WTC11 (cell line): ENCODE measurements around the gene MAGEA11. TPM values are rescaled to one million over a fixed set of nuclear protein-coding genes. Genes with fewer than 3 reads are reported as not detected.
"Not testable (repeated sequence)": the region's sequence is repeated elsewhere in the genome, so short reads cannot be mapped to it uniquely, and the experiment has no call there.

ENCODE experiments used
- ATAC-seq: fragments of 200-7000 bp; cut with Tn5 transposase; 2 replicates; pipeline ENCODE4 v1.10.0; 2021; ENCODE audit warnings: mild to moderate bottlenecking, moderate library complexity
- CTCF ChIA-PET: fragments of 300-600 bp; sonication (Branson Sonifier 250); formaldehyde crosslinking; loops from one replicate; lab custom pipeline; 2021; ENCODE audit warnings: antibody characterized with exemption; lab: Charles Lee
- POLR2A ChIA-PET: fragments of 350-600 bp; sonication (Branson Sonifier 250); formaldehyde crosslinking; loops from one replicate; lab custom pipeline; 2021; ENCODE audit warnings: antibody characterized with exemption; lab: Charles Lee
- DNase-seq: peaks from one replicate; pipeline ENCODE4 v3.0.0; 2021; ENCODE audit warnings: low spot score
- H3K27ac Mint-ChIP-seq: 2 replicates; pipeline ENCODE4 v1.8.0; 2021; ENCODE audit warnings: mixed read lengths
- H3K27me3 Mint-ChIP-seq: 2 replicates; pipeline ENCODE4 v1.8.0; 2021; ENCODE audit warnings: low read depth, mild to moderate bottlenecking, moderate library complexity, mixed read lengths
- H3K36me3 Mint-ChIP-seq: 2 replicates; pipeline ENCODE4 v1.8.0; 2021; ENCODE audit warnings: mixed read lengths
- H3K4me1 Mint-ChIP-seq: 2 replicates; pipeline ENCODE4 v1.8.0; 2022; ENCODE audit warnings: mixed read lengths
- H3K4me3 Mint-ChIP-seq: 2 replicates; pipeline ENCODE4 v1.8.0; 2021; ENCODE audit warnings: mild to moderate bottlenecking, moderate library complexity, mixed read lengths
- H3K9me3 Mint-ChIP-seq: 2 replicates; pipeline ENCODE4 v1.8.0; 2021; ENCODE audit warnings: mixed read lengths
- ETV6 ChIP-seq: sonication (generic); formaldehyde crosslinking; IDR thresholded peaks from 2 replicates; pipeline ENCODE4 v1.8.1; 2022; ENCODE audit warnings: mild to moderate bottlenecking, missing genetic modification reagents
- FOXK1 ChIP-seq: sonication (generic); formaldehyde crosslinking; IDR thresholded peaks from 2 replicates; pipeline ENCODE4 v1.8.0; 2022; ENCODE audit warnings: mild to moderate bottlenecking, moderate library complexity, missing genetic modification reagents
- NR3C1 ChIP-seq: sonication (generic); formaldehyde crosslinking; conservative IDR thresholded peaks from 2 replicates; pipeline ENCODE4 v1.8.1; 2023; ENCODE audit warnings: low read depth, mild to moderate bottlenecking, missing genetic modification reagents
- SMAD4 ChIP-seq: sonication (generic); formaldehyde crosslinking; IDR thresholded peaks from 2 replicates; pipeline ENCODE4 v1.8.0; 2022; ENCODE audit warnings: mild to moderate bottlenecking, missing genetic modification reagents
- ZNF121 ChIP-seq: sonication (generic); formaldehyde crosslinking; IDR thresholded peaks from 2 replicates; pipeline ENCODE4 v1.8.0; 2023; ENCODE audit warnings: missing genetic modification reagents
- ZNF396 ChIP-seq: fragments of 250-450 bp; sonication (Bioruptor Pico); IDR thresholded peaks from 2 replicates; pipeline ENCODE4 v1.8.0; 2021; ENCODE audit warnings: mild to moderate bottlenecking, moderate library complexity, borderline replicate concordance
- ZNF416 ChIP-seq: fragments of 250-450 bp; sonication (Bioruptor Pico); IDR thresholded peaks from 2 replicates; pipeline ENCODE4 v1.9.0; 2021; ENCODE audit warnings: mild to moderate bottlenecking, inconsistent platforms
- total RNA-seq: library from RNA; stranded (reverse); gene quantifications from 3 replicates; pipeline ENCODE4 v1.2.3, GENCODE V29; 2021
- TF ChIP-seq, protein P1 (sequence below): sonication (generic); formaldehyde crosslinking; IDR thresholded peaks from 2 replicates; pipeline ENCODE4 v1.8.0; 2022; ENCODE audit warnings: mild to moderate bottlenecking, missing genetic modification reagents
- TF ChIP-seq, protein P2 (sequence below): fragments of 250-450 bp; sonication (Bioruptor Pico); IDR thresholded peaks from 2 replicates; pipeline ENCODE4 v1.9.0; 2021; ENCODE audit warnings: moderate library complexity, mild to moderate bottlenecking, inconsistent platforms, borderline replicate concordance
- TF ChIP-seq, protein P3 (sequence below): fragments of 250-450 bp; sonication (Bioruptor Pico); IDR thresholded peaks from 2 replicates; pipeline ENCODE4 v2.1.2; 2022; ENCODE audit warnings: mild to moderate bottlenecking, moderate library complexity
- TF ChIP-seq, protein P4 (sequence below): sonication (generic); formaldehyde crosslinking; conservative IDR thresholded peaks from 2 replicates; pipeline ENCODE4 v1.8.1; 2022; ENCODE audit warnings: mild to moderate bottlenecking, missing genetic modification reagents
- TF ChIP-seq, protein P5 (sequence below): sonication (generic); formaldehyde crosslinking; IDR thresholded peaks from 2 replicates; pipeline ENCODE4 v1.8.1; 2022; ENCODE audit warnings: mild to moderate bottlenecking, missing genetic modification reagents, moderate library complexity, borderline replicate concordance
- TF ChIP-seq, protein P6 (sequence below): fragments of 200-600 bp; IDR thresholded peaks from 2 replicates; pipeline ENCODE4 v1.8.0; 2022; ENCODE audit warnings: antibody characterized with exemption
- TF ChIP-seq, protein P7 (sequence below): fragments of 250-450 bp; sonication (Bioruptor Pico); IDR thresholded peaks from 2 replicates; pipeline ENCODE4 v1.9.0; 2021; ENCODE audit warnings: mild to moderate bottlenecking
- TF ChIP-seq, protein P8 (sequence below): sonication (generic); formaldehyde crosslinking; IDR thresholded peaks from 2 replicates; pipeline ENCODE4 v1.8.0; 2023; ENCODE audit warnings: mild to moderate bottlenecking, missing genetic modification reagents

MAGEA11 gene
- total RNA-seq, 1 experiment from 2014 or later: not detected

DNA sequence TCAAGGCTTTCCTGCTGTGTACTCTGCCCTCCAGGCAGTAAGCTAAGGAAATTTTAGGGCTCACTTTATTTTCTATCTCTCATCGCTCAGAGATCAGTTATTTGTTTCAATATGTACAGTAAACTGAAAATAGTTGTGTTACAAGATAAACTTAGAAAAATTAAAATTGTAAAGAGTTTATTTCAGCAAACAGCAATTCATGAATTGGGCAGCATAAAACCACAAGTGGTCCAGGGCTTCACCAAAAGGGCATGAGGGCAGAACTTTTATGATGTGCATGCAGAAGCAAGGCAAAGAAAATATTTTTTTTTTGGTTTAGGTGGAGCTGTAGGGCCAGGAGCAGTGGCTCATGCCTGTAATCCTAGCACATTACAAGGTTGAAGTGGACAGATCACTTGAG is 20.1 kb upstream of the MAGEA11 start:
- H3K36me3 Mint-ChIP-seq: peaks cover 13% of the 10 kb centered on the region
- CTCF ChIA-PET: no interaction called here
- no peak overlapping the region for H3K4me3 Mint-ChIP-seq
- peaks cover 35% of the 10 kb centered on the region for H3K27me3 Mint-ChIP-seq
- no peak overlapping the region for H3K27ac Mint-ChIP-seq
- H3K4me1 Mint-ChIP-seq: no peaks in the 10 kb centered on the region
- no peak for ATAC-seq
- no peak for DNase-seq
- H3K9me3 Mint-ChIP-seq: peaks cover 29% of the 10 kb centered on the region
- TF ChIP-seq, protein P1, sequence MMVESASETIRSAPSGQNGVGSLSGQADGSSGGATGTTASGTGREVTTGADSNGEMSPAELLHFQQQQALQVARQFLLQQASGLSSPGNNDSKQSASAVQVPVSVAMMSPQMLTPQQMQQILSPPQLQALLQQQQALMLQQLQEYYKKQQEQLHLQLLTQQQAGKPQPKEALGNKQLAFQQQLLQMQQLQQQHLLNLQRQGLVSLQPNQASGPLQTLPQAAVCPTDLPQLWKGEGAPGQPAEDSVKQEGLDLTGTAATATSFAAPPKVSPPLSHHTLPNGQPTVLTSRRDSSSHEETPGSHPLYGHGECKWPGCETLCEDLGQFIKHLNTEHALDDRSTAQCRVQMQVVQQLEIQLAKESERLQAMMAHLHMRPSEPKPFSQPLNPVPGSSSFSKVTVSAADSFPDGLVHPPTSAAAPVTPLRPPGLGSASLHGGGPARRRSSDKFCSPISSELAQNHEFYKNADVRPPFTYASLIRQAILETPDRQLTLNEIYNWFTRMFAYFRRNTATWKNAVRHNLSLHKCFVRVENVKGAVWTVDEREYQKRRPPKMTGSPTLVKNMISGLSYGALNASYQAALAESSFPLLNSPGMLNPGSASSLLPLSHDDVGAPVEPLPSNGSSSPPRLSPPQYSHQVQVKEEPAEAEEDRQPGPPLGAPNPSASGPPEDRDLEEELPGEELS (CRISPR knock-in tag): no peak
- no peak for TF ChIP-seq ZNF121 (CRISPR knock-in tag)
- TF ChIP-seq, protein P2, sequence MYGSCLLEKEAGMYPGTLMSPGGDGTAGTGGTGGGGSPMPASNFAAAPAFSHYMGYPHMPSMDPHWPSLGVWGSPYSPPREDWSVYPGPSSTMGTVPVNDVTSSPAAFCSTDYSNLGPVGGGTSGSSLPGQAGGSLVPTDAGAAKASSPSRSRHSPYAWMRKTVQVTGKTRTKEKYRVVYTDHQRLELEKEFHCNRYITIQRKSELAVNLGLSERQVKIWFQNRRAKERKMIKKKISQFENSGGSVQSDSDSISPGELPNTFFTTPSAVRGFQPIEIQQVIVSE (CRISPR knock-in tag): no peak
- TF ChIP-seq, protein P3, sequence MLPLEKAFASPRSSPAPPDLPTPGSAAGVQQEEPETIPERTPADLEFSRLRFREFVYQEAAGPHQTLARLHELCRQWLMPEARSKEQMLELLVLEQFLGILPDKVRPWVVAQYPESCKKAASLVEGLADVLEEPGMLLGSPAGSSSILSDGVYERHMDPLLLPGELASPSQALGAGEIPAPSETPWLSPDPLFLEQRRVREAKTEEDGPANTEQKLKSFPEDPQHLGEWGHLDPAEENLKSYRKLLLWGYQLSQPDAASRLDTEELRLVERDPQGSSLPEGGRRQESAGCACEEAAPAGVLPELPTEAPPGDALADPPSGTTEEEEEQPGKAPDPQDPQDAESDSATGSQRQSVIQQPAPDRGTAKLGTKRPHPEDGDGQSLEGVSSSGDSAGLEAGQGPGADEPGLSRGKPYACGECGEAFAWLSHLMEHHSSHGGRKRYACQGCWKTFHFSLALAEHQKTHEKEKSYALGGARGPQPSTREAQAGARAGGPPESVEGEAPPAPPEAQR: no peak
- no peak for TF ChIP-seq ZNF416
- TF ChIP-seq, protein P4, sequence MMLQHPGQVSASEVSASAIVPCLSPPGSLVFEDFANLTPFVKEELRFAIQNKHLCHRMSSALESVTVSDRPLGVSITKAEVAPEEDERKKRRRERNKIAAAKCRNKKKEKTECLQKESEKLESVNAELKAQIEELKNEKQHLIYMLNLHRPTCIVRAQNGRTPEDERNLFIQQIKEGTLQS (CRISPR knock-in tag): no peak
- no peak for TF ChIP-seq NR3C1 (CRISPR knock-in tag)
- POLR2A ChIA-PET: no interaction called here

DNA sequence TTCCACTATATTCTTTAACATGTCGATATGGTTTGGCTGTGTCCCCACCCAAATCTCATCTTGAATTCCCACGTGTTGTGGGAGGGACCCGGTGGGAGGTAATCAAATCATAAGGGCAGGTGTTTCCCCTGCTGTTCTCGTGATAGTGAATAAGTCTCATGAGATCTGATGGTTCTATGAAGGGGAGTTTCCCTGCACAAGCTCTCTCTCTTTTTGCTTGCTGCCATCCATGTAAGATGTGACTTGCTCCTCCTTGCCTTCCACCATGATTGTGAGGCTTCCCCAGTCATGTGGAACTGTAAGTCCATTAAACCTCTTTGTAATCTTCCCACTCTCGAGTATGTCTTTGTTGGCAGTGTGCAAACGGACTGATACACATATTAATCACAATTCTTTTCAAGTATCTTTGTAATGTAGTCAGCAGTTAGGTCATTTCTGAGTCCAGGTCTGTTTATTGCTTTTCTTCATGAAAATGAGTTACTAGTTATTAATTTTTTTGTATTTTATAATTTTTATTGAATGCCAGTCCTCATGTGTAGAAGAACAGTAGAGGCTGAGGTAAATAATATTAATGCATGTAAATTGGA is 19.1 kb upstream of the MAGEA11 start:
- peaks cover 29% of the 10 kb centered on the region for H3K9me3 Mint-ChIP-seq
- DNase-seq, H3K27ac Mint-ChIP-seq, CTCF ChIA-PET, H3K4me3 Mint-ChIP-seq, H3K4me1 Mint-ChIP-seq, ATAC-seq, POLR2A ChIA-PET: not testable (repeated sequence)
- H3K36me3 Mint-ChIP-seq: peaks cover 13% of the 10 kb centered on the region
- H3K27me3 Mint-ChIP-seq: peaks cover 26% of the 10 kb centered on the region

DNA sequence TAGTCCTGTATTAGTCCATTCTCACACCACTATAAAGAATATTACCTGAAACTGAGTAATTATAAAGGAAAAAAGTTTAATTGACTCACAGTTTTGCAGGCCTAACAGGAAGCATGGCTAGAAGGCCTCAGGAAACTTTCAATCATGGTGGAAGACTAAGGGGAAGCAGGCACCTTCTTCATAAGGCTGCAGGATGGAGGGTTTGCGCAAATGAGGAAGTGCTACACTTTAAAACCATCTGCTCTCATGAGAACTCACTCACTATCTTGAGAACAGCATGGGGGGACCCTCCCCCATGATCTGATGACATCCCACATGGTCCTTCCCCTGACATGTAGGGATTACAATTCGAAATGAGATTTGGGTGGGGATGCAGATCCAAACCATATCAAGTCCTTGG is 12.1 kb upstream of the MAGEA11 start:
- TF ChIP-seq, protein P5, sequence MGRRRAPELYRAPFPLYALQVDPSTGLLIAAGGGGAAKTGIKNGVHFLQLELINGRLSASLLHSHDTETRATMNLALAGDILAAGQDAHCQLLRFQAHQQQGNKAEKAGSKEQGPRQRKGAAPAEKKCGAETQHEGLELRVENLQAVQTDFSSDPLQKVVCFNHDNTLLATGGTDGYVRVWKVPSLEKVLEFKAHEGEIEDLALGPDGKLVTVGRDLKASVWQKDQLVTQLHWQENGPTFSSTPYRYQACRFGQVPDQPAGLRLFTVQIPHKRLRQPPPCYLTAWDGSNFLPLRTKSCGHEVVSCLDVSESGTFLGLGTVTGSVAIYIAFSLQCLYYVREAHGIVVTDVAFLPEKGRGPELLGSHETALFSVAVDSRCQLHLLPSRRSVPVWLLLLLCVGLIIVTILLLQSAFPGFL: no peak
- TF ChIP-seq, protein P6, sequence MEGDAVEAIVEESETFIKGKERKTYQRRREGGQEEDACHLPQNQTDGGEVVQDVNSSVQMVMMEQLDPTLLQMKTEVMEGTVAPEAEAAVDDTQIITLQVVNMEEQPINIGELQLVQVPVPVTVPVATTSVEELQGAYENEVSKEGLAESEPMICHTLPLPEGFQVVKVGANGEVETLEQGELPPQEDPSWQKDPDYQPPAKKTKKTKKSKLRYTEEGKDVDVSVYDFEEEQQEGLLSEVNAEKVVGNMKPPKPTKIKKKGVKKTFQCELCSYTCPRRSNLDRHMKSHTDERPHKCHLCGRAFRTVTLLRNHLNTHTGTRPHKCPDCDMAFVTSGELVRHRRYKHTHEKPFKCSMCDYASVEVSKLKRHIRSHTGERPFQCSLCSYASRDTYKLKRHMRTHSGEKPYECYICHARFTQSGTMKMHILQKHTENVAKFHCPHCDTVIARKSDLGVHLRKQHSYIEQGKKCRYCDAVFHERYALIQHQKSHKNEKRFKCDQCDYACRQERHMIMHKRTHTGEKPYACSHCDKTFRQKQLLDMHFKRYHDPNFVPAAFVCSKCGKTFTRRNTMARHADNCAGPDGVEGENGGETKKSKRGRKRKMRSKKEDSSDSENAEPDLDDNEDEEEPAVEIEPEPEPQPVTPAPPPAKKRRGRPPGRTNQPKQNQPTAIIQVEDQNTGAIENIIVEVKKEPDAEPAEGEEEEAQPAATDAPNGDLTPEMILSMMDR: no peak
- TF ChIP-seq SMAD4 (CRISPR knock-in tag): no peak
- no peak for TF ChIP-seq ZNF396 (CRISPR knock-in tag)
- ChIA-PET POLR2A (no interaction called here), CTCF (no interaction called here)
- Mint-ChIP-seq H3K27ac (no peak overlapping the region), H3K4me3 (no peak overlapping the region), H3K9me3 (no peaks in the 10 kb centered on the region; the same call in 1 of the 2 replicates), H3K4me1 (no peaks in the 10 kb centered on the region), H3K36me3 (no peaks in the 10 kb centered on the region), H3K27me3 (peaks cover 7% of the 10 kb centered on the region)
- no peak for DNase-seq
- no peak for ATAC-seq

DNA sequence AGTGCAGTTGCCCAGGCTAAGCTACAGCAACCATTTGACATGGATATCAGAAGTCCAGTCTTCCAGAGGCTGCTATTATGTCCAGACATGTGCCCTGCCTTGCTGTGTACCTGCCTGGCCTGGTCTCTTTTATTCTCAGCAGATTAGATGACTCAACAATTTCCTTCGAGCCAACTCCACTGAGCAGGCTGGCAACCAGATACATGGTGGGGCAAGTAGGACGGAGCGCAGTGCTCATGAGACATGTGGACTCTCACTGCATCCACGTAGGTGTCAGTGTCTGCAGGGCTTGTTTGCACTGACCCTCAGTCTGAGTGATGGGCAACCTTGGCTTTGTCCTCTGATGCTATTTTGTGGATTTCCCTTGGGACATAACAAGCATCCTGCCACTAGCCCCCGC is 7.2 kb upstream of the MAGEA11 start:
- Mint-ChIP-seq H3K36me3 (no peaks in the 10 kb centered on the region), H3K9me3 (no peaks in the 10 kb centered on the region; the same call in 1 of the 2 replicates), H3K4me1 (no peaks in the 10 kb centered on the region), H3K27me3 (peaks cover 26% of the 10 kb centered on the region), H3K4me3 (no peak overlapping the region), H3K27ac (no peak overlapping the region)
- ChIA-PET POLR2A (no interaction called here), CTCF (no interaction called here)
- ATAC-seq (no peak), DNase-seq (no peak)
- TF ChIP-seq, protein P7, sequence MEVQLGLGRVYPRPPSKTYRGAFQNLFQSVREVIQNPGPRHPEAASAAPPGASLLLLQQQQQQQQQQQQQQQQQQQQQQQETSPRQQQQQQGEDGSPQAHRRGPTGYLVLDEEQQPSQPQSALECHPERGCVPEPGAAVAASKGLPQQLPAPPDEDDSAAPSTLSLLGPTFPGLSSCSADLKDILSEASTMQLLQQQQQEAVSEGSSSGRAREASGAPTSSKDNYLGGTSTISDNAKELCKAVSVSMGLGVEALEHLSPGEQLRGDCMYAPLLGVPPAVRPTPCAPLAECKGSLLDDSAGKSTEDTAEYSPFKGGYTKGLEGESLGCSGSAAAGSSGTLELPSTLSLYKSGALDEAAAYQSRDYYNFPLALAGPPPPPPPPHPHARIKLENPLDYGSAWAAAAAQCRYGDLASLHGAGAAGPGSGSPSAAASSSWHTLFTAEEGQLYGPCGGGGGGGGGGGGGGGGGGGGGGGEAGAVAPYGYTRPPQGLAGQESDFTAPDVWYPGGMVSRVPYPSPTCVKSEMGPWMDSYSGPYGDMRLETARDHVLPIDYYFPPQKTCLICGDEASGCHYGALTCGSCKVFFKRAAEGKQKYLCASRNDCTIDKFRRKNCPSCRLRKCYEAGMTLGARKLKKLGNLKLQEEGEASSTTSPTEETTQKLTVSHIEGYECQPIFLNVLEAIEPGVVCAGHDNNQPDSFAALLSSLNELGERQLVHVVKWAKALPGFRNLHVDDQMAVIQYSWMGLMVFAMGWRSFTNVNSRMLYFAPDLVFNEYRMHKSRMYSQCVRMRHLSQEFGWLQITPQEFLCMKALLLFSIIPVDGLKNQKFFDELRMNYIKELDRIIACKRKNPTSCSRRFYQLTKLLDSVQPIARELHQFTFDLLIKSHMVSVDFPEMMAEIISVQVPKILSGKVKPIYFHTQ (CRISPR knock-in tag): no peak
- TF ChIP-seq ETV6: no peak
- no peak for TF ChIP-seq FOXK1 (CRISPR knock-in tag)
- TF ChIP-seq, protein P8, sequence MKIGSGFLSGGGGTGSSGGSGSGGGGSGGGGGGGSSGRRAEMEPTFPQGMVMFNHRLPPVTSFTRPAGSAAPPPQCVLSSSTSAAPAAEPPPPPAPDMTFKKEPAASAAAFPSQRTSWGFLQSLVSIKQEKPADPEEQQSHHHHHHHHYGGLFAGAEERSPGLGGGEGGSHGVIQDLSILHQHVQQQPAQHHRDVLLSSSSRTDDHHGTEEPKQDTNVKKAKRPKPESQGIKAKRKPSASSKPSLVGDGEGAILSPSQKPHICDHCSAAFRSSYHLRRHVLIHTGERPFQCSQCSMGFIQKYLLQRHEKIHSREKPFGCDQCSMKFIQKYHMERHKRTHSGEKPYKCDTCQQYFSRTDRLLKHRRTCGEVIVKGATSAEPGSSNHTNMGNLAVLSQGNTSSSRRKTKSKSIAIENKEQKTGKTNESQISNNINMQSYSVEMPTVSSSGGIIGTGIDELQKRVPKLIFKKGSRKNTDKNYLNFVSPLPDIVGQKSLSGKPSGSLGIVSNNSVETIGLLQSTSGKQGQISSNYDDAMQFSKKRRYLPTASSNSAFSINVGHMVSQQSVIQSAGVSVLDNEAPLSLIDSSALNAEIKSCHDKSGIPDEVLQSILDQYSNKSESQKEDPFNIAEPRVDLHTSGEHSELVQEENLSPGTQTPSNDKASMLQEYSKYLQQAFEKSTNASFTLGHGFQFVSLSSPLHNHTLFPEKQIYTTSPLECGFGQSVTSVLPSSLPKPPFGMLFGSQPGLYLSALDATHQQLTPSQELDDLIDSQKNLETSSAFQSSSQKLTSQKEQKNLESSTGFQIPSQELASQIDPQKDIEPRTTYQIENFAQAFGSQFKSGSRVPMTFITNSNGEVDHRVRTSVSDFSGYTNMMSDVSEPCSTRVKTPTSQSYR (CRISPR knock-in tag): no peak
